CD4-positive, alpha-beta T cell (primary cell): ENCODE results near the gene ZNF536. TPM values are rescaled to one million over a fixed set of nuclear protein-coding genes. Genes with fewer than 3 reads are reported as not detected.
"Not testable (repeated sequence)": the region's sequence is repeated elsewhere in the genome, so short reads cannot be mapped to it uniquely, and the experiment has no call there.

Source experiments
- ATAC-seq: fragments of 200-7000 bp; cut with Tn5 transposase; one replicate; pipeline ENCODE4 v1.10.0; 2022; ENCODE audit warnings: mild to moderate bottlenecking; ENCODE audit not compliant: poor library complexity
- CTCF ChIA-PET: fragments of 350-600 bp; sonication (Branson Sonifier 250); formaldehyde crosslinking; loops from one replicate; lab custom pipeline; 2021; ENCODE audit warnings: antibody characterized with exemption, inconsistent platforms; lab: Charles Lee
- POLR2A ChIA-PET: fragments of 350-600 bp; sonication (Branson Sonifier 250); formaldehyde crosslinking; loops from one replicate; lab custom pipeline; 2021; ENCODE audit warnings: antibody characterized with exemption, inconsistent platforms; lab: Charles Lee
- DNase-seq, 14 experiments: peaks; one replicate each; pipeline ENCODE4 v3.0.0-alpha.2; 2013 to 2020; ENCODE audit warnings: mixed read lengths in 2 of 14
- H3K27ac ChIP-seq, 2 donors: one replicate each; pipeline versions ENCODE4 v1.5.1 to v1.7.0; 2013; ENCODE audit warnings: low read length in 2 of 2, low read depth in 1 of 2, mild to moderate bottlenecking in 1 of 2
- H3K27me3 ChIP-seq, 2 experiments: 1 replicate in 1 of 2; 2 replicates in 1 of 2; pipeline versions ENCODE4 v1.6.1 to v1.7.0; 2013; ENCODE audit warnings: low read length in 2 of 2, control low read depth in 1 of 2, mild to moderate bottlenecking in 1 of 2, moderate library complexity in 1 of 2; ENCODE audit not compliant: insufficient read depth in 2 of 2, control insufficient read depth in 1 of 2
- H3K36me3 ChIP-seq: one replicate; pipeline ENCODE4 v1.6.1; 2013; ENCODE audit warnings: low read length, control low read depth; ENCODE audit not compliant: insufficient read depth
- H3K4me1 ChIP-seq: one replicate; pipeline ENCODE4 v1.6.1; 2013; ENCODE audit warnings: low read length, control low read depth; ENCODE audit not compliant: insufficient read depth
- H3K4me3 ChIP-seq: one replicate; pipeline ENCODE4 v1.5.1; 2013; ENCODE audit warnings: mild to moderate bottlenecking, low read length, moderate library complexity
- H3K9me3 ChIP-seq, 2 experiments: 1 replicate in 1 of 2; 2 replicates in 1 of 2; pipeline versions ENCODE4 v1.6.1 to v1.7.0; 2013; ENCODE audit warnings: low read length in 2 of 2, mild to moderate bottlenecking in 2 of 2, control low read depth in 1 of 2, moderate library complexity in 1 of 2; ENCODE audit not compliant: control insufficient read depth in 1 of 2, insufficient read depth in 1 of 2
- H3K27ac Mint-ChIP-seq: one replicate; pipeline ENCODE4 v1.8.0; 2020; ENCODE audit warnings: mixed read lengths
- H3K27me3 Mint-ChIP-seq: one replicate; pipeline ENCODE4 v1.8.0; 2021; ENCODE audit warnings: mixed read lengths
- H3K36me3 Mint-ChIP-seq: one replicate; pipeline ENCODE4 v1.8.0; 2021; ENCODE audit warnings: low read depth, mixed read lengths
- H3K4me1 Mint-ChIP-seq: one replicate; pipeline ENCODE4 v1.8.0; 2021; ENCODE audit warnings: low read depth, mixed read lengths
- H3K4me3 Mint-ChIP-seq: one replicate; pipeline ENCODE4 v1.8.0; 2020; ENCODE audit warnings: mild to moderate bottlenecking, mixed read lengths
- H3K9me3 Mint-ChIP-seq: one replicate; pipeline ENCODE4 v1.8.0; 2020; ENCODE audit warnings: mixed read lengths
- CTCF ChIP-seq: fragments of 200-600 bp; IDR thresholded peaks from one replicate; pipeline ENCODE4 v1.8.0; 2022; ENCODE audit warnings: antibody characterized with exemption, mild to moderate bottlenecking
- intact Hi-C, 2 experiments: fragments of 100-400 bp; cut with DNase I in 1 of 2; cut with micrococcal nuclease in 1 of 2; formaldehyde crosslinking; loops; one replicate each; pipeline versions ENCODE4 v1.15.1 to v1.9.0; 2023 to 2025; cut with DNase I, micrococcal nuclease
- total RNA-seq, 174 experiments: library from RNA in 2 of 174; stranded (reverse) in 2 of 174; gene quantifications; one replicate each; pipeline ENCODE4 v1.2.3 and lab custom pipeline; 2021 to 2026

Gene ZNF536
- total RNA-seq, 2 experiments from 2014 or later: not detected

DNA sequence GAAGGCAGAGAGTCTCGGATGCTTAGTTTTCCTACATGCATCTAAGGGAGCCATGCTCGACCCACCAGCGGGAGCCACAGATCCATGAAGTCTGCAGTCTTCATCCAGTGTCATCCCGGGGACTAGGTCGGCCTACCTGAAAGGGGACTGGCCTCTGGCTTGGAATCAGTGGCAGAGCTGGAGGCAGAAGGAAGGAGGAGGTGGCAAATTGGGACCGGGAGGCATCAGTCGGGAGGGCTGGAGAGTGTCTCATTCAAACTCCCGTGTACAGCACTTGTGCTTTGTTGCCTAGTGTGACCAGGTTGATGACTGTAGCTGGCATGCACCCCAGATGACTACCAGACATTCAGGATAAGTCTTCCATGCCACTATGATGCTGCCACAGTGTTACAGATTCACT lies 26.5 kb upstream of the ZNF536 start:
- H3K4me1 ChIP-seq: no peaks in the 10 kb centered on the region
- intact Hi-C loops: no loop called here
- Mint-ChIP-seq H3K9me3 (no peaks in the 10 kb centered on the region), H3K27ac (no peak overlapping the region), H3K4me3 (no peak overlapping the region), H3K27me3 (no peaks in the 10 kb centered on the region), H3K4me1 (no peaks in the 10 kb centered on the region), H3K36me3 (no peaks in the 10 kb centered on the region)
- DNase-seq (no peak), ATAC-seq (no peak)
- no peak for TF ChIP-seq CTCF
- no peak overlapping the region for H3K27ac ChIP-seq
- H3K27me3 ChIP-seq: no peaks in the 10 kb centered on the region
- no peaks in the 10 kb centered on the region for H3K36me3 ChIP-seq
- H3K4me3 ChIP-seq: no peak overlapping the region
- ChIA-PET POLR2A (no interaction called here), CTCF (no interaction called here)
- H3K9me3 ChIP-seq: no peaks in the 10 kb centered on the region

- DNase-seq, ATAC-seq, H3K9me3 ChIP-seq, H3K27me3 Mint-ChIP-seq, H3K36me3 ChIP-seq, H3K4me3 Mint-ChIP-seq, H3K4me3 ChIP-seq, H3K27me3 ChIP-seq, H3K27ac Mint-ChIP-seq, H3K4me1 ChIP-seq, H3K27ac ChIP-seq, intact Hi-C loops, POLR2A ChIA-PET, H3K9me3 Mint-ChIP-seq, H3K36me3 Mint-ChIP-seq, H3K4me1 Mint-ChIP-seq, CTCF ChIA-PET: not testable (repeated sequence)
Measured at GRCh38 chr19:30346468-30346867, 25.7 kb upstream of the ZNF536 start.

DNA sequence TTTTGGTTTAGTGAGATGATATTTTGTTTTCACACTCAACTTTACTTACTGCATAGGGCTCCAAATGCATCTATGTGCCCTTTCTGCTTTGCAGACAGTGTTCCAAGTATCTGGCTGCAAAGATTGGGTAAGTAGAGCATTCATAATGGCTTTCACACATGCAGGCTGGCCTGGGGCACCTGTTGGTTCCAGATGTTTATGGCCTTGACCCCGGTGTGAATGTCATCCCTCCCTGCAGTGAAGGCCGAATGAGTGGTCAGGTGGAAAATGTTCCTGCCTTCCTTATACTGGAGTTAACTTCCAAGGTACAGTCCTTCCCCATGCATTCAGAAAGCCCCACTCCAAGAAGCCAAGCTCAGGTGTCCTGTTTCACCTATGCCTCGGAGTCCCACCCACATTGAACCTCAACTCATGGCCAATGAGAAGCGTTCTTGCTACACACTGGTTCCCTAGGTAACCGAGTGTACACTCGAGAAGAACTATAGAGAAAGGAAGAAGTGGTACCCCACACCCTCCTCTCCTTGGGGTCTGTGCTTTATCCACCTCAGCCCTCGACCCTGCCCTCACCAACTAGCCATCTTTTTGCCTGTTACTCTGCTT lies 23.0 kb upstream of the ZNF536 start:
- no peak overlapping the region for H3K4me3 ChIP-seq
- Mint-ChIP-seq H3K27ac (no peak overlapping the region), H3K4me1 (no peaks in the 10 kb centered on the region), H3K4me3 (no peak overlapping the region), H3K9me3 (no peaks in the 10 kb centered on the region), H3K36me3 (no peaks in the 10 kb centered on the region), H3K27me3 (no peaks in the 10 kb centered on the region)
- POLR2A ChIA-PET: no interaction called here
- H3K4me1 ChIP-seq: no peaks in the 10 kb centered on the region
- H3K9me3 ChIP-seq: no peaks in the 10 kb centered on the region
- no peak for DNase-seq
- no peaks in the 10 kb centered on the region for H3K27me3 ChIP-seq
- no peak overlapping the region for H3K27ac ChIP-seq
- CTCF ChIA-PET: no interaction called here
- H3K36me3 ChIP-seq: no peaks in the 10 kb centered on the region
- no peak for TF ChIP-seq CTCF
- intact Hi-C loops: no loop called here
- no peak for ATAC-seq
